Naive thymus-derived CD4-positive, alpha-beta T cell (primary cell): ENCODE measurements around the gene ATN1. TPM values are rescaled to one million over a fixed set of nuclear protein-coding genes. Genes with fewer than 3 reads are reported as not detected.
"Not testable (repeated sequence)": the region's sequence is repeated elsewhere in the genome, so short reads cannot be mapped to it uniquely, and the experiment has no call there.

Experiments used
- ATAC-seq: fragments of 150-1000 bp; cut with Tn5 transposase; 2 replicates; pipeline ENCODE4 v1.10.0; 2021; ENCODE audit warnings: mild to moderate bottlenecking, moderate library complexity
- CTCF ChIA-PET: fragments of 350-600 bp; sonication (Branson Sonifier 250); formaldehyde crosslinking; loops from one replicate; lab custom pipeline; 2021; ENCODE audit warnings: antibody characterized with exemption; lab: Charles Lee
- POLR2A ChIA-PET: fragments of 350-600 bp; sonication (Branson Sonifier 250); formaldehyde crosslinking; loops from one replicate; lab custom pipeline; 2021; ENCODE audit warnings: antibody characterized with exemption, inconsistent platforms; lab: Charles Lee
- DNase-seq, 9 donors: peaks; one replicate each; pipeline versions ENCODE4 v3.0.0 to v3.0.0-alpha.2; 2020 to 2022; ENCODE audit warnings: mixed read lengths in 1 of 9
- H3K27ac ChIP-seq: one replicate; pipeline ENCODE4 v1.7.0; 2013; ENCODE audit warnings: mild to moderate bottlenecking, low read depth, low read length, moderate library complexity
- H3K27me3 ChIP-seq, 2 donors: one replicate each; pipeline ENCODE4 v1.7.0; 2013; ENCODE audit warnings: low read length in 2 of 2, mild to moderate bottlenecking in 2 of 2, moderate library complexity in 2 of 2; ENCODE audit not compliant: control insufficient read depth in 2 of 2, insufficient read depth in 2 of 2
- H3K36me3 ChIP-seq, 3 experiments: 1 replicate in 2 of 3; 2 replicates in 1 of 3; pipeline ENCODE4 v1.7.0; 2013; ENCODE audit warnings: low read length in 3 of 3, mild to moderate bottlenecking in 3 of 3, moderate library complexity in 1 of 3; ENCODE audit not compliant: insufficient read depth in 3 of 3, control insufficient read depth in 2 of 3
- H3K4me1 ChIP-seq, 2 donors: one replicate each; pipeline ENCODE4 v1.7.0; 2013; ENCODE audit warnings: low read length in 2 of 2, mild to moderate bottlenecking in 2 of 2, moderate library complexity in 1 of 2; ENCODE audit not compliant: control insufficient read depth in 2 of 2, insufficient read depth in 2 of 2
- H3K4me3 ChIP-seq: 2 replicates; pipeline ENCODE4 v1.7.0; 2013; ENCODE audit warnings: mild to moderate bottlenecking, low read length
- H3K9me3 ChIP-seq, 3 experiments: 1 replicate in 2 of 3; 2 replicates in 1 of 3; pipeline ENCODE4 v1.7.0; 2013; ENCODE audit warnings: low read length in 3 of 3; ENCODE audit not compliant: control insufficient read depth in 2 of 3
- H3K27ac Mint-ChIP-seq, 9 donors: one replicate each; pipeline ENCODE4 v1.8.0; 2020 to 2022; ENCODE audit warnings: mixed read lengths in 9 of 9, mild to moderate bottlenecking in 8 of 9, moderate library complexity in 5 of 9, inconsistent platforms in 2 of 9
- H3K27me3 Mint-ChIP-seq, 5 donors: one replicate each; pipeline ENCODE4 v1.8.0; 2021 to 2022; ENCODE audit warnings: mixed read lengths in 5 of 5, mild to moderate bottlenecking in 1 of 5
- H3K36me3 Mint-ChIP-seq, 5 donors: one replicate each; pipeline ENCODE4 v1.8.0; 2020 to 2022; ENCODE audit warnings: mixed read lengths in 5 of 5, mild to moderate bottlenecking in 3 of 5, inconsistent platforms in 1 of 5
- H3K4me1 Mint-ChIP-seq, 7 donors: one replicate each; pipeline ENCODE4 v1.8.0; 2020 to 2022; ENCODE audit warnings: mixed read lengths in 7 of 7, mild to moderate bottlenecking in 3 of 7, inconsistent platforms in 1 of 7
- H3K4me3 Mint-ChIP-seq, 10 donors: one replicate each; pipeline ENCODE4 v1.8.0; 2020 to 2022; ENCODE audit warnings: mild to moderate bottlenecking in 10 of 10, mixed read lengths in 10 of 10, moderate library complexity in 6 of 10, inconsistent platforms in 2 of 10
- H3K9me3 Mint-ChIP-seq, 11 donors: one replicate each; pipeline ENCODE4 v1.8.0; 2020 to 2022; ENCODE audit warnings: mixed read lengths in 11 of 11, mild to moderate bottlenecking in 4 of 11, inconsistent platforms in 1 of 11, moderate library complexity in 1 of 11
- intact Hi-C, 2 donors: fragments of 100-400 bp; cut with micrococcal nuclease; formaldehyde crosslinking; loops; one replicate each; pipeline ENCODE4 v1.15.1; 2023
- polyA plus RNA-seq, 2 donors: library from polyadenylated mRNA; unstranded; fragments of 300-500 nt; fragmentation: Illumina TruSeq; gene quantifications; one replicate each; pipeline ENCODE4 v1.2.3, GENCODE V29; 2021
- total RNA-seq, 6 experiments: library from RNA in 5 of 6; stranded (reverse) in 5 of 6; gene quantifications; 1 replicate in 5 of 6; 2 replicates in 1 of 6; pipeline ENCODE4 v1.2.3 and lab custom pipeline; 2021 to 2026

The ATN1 gene
- total RNA-seq (10 to 100 TPM; 29.5 to 42.2 (median 34.4) TPM), polyA plus RNA-seq (1 to 10 TPM in 1 of 2 donors, under 1 TPM in 1; 0.95 to 2.0 TPM), total RNA-seq (lab: John Stamatoyannopoulos, UW) (13.2 reads per million, percentile 41 among the genes with 10 or more reads in this experiment)

DNA sequence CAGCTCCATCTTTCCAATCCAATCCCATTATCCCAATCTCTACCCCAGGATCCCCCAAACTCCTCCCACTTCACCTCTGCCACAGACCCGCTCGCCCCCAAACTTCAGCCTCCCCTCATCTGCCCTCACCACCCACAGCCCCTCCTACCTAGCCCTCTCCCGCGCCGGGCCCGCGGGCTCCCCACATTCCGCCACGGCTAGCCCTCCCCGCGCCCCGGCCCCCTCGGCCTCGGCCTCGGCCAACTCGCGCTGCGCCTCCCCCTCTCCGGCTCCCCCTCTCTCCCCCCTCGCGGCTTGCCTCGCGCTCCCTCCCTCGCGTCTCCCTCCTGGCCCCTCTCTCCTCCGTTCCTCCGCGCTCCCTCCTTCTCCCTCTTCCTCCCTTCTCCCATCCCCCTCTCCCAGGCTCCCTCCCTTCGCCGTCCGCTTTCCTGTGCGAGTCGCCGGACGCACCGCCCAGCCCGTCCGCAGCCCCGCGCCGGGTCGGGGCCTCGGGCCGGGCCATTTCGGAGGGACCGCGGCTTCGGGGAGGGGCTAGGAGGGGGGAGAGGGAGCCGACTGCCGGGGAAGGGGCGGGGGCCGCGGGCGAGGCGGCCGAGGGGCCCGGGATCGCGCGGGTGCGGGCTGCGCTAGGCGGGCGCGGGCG is at the start of gene ATN1:
Gene ATN1 (plus strand): TSS at position 581 of the 643 bp plus-strand sequence. CDS start 6,043 bp downstream, outside the sequence.
- Mint-ChIP-seq H3K27ac (peak within 1 kb of the TSS; percentile 88 to 98 (median 95)), H3K27me3 (no peaks in the 10 kb centered on the region), H3K4me1 (peaks cover 38 to 69% (median 56%) of the 10 kb centered on the region in 7 donors), H3K36me3 (peaks cover 0 to 8% (median 0%) of the 10 kb centered on the region in 5 donors), H3K9me3 (no peaks in the 10 kb centered on the region), H3K4me3 (peak within 1 kb of the TSS; percentile 85 to 99 (median 92))
- Histone ChIP-seq H3K36me3 (peaks cover 0 to 16% (median 0%) of the 10 kb centered on the region in 3 experiments), H3K27ac (peak within 1 kb of the TSS; percentile 86), H3K9me3 (no peaks in the 10 kb centered on the region), H3K4me3 (peak within 1 kb of the TSS; percentile 64), H3K27me3 (no peaks in the 10 kb centered on the region), H3K4me1 (peaks cover 16 to 37% of the 10 kb centered on the region in 2 donors)
- CTCF ChIA-PET: interaction anchor here (1.0 to 4.4 kb wide), 5 partner anchors 8 to 180 kb away, joined by 3 to 47 read pairs (median 8); no protein-coding TSS in a partner anchor
- DNase-seq (peak in 5 of 9 donors; percentile 41 to 66 (median 43)), ATAC-seq (peak; percentile 35)
- POLR2A ChIA-PET: interaction anchor here (0.6 to 23.3 kb wide), 12 partner anchors 10 to 232 kb away, joined by 3 to 367 read pairs (median 4); partner anchors contain the start of genes C12orf57, ENO2, PTPN6 and RNU7-1
- intact Hi-C loops: no loop called here

DNA sequence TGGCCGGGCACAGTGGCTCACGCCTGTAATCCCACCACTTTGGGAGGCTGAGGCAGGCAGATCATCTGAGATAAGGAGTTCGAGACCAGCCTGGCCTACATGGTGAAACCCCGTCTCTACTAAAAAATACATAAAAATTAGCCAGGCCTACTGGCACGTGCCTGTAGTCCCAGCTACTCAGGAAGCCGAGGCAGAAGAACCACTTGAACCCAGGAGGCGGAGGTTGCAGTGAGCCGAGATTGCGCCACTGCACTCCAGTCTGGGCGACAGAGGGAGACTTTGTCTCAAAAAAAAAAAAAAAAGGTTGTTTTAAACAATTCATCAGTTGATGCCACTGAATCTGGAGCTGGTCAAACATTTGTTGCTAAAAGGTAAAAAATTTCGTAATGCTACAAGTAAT is 47.9 kb upstream of the ATN1 start:
- H3K4me3 Mint-ChIP-seq, H3K9me3 ChIP-seq, H3K27ac Mint-ChIP-seq, DNase-seq, H3K27me3 Mint-ChIP-seq, H3K4me1 Mint-ChIP-seq, H3K27me3 ChIP-seq, H3K4me3 ChIP-seq, H3K27ac ChIP-seq, H3K9me3 Mint-ChIP-seq, H3K4me1 ChIP-seq, ATAC-seq, intact Hi-C loops: not testable (repeated sequence)
- H3K36me3 ChIP-seq: peaks cover 0 to 12% (median 0%) of the 10 kb centered on the region in 3 experiments
- POLR2A ChIA-PET: interaction anchor here (0.7 kb wide), 1 partner anchor 34 kb away, joined by 8 read pairs; no protein-coding TSS in a partner anchor
- CTCF ChIA-PET: interaction anchor here (0.6 kb wide), 2 partner anchors 225 to 228 kb away, joined by 3 read pairs; no protein-coding TSS in a partner anchor
- peaks cover 0 to 14% (median 4%) of the 10 kb centered on the region in 5 donors for H3K36me3 Mint-ChIP-seq

- no peak for DNase-seq
- no peak overlapping the region for H3K4me3 Mint-ChIP-seq
- intact Hi-C loops: no loop called here
- peaks cover 0 to 14% (median 0%) of the 10 kb centered on the region in 3 experiments for H3K36me3 ChIP-seq
- H3K9me3 ChIP-seq: no peaks in the 10 kb centered on the region
- ChIA-PET POLR2A (no interaction called here), CTCF (no interaction called here)
- no peaks in the 10 kb centered on the region for H3K27me3 Mint-ChIP-seq
- H3K36me3 Mint-ChIP-seq: peaks cover 0 to 8% (median 7%) of the 10 kb centered on the region in 5 donors
- no peaks in the 10 kb centered on the region for H3K4me1 ChIP-seq
- H3K27ac Mint-ChIP-seq: no peak overlapping the region
- no peaks in the 10 kb centered on the region for H3K27me3 ChIP-seq
- no peak overlapping the region for H3K4me3 ChIP-seq
- H3K9me3 Mint-ChIP-seq: no peaks in the 10 kb centered on the region
- H3K27ac ChIP-seq: no peak overlapping the region
- ATAC-seq: no peak
- H3K4me1 Mint-ChIP-seq: peaks cover 0 to under 1% (median 0%) of the 10 kb centered on the region in 7 donors
These were observed 44.5 kb upstream of the ATN1 start for GRCh38 chr12:6883252-6883651.

DNA sequence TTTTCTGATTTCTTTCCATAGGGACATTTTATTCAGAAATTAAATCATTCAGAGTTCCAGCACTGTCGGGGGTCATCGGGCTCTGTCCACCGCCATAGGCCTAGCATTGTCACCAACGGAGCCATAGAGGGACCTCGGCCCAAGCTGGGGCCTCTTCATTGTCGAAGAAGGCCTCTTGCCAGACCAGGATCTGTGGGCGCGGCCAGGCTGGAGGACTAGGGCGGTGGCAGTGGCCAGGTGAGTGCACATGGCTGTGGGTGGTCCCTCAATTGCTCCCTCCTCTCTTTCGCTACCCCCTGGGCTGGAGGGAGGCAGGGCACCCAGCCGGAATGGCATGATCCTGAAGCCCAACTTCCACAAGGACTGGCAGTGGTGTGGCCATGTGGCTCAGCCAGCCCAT is 44.1 kb upstream of the ATN1 start:
- Mint-ChIP-seq H3K36me3 (peaks cover 0 to 10% (median 7%) of the 10 kb centered on the region in 5 donors), H3K27me3 (no peaks in the 10 kb centered on the region), H3K27ac (no peak overlapping the region), H3K9me3 (no peaks in the 10 kb centered on the region), H3K4me3 (no peak overlapping the region), H3K4me1 (peaks cover 0 to 3% (median 0%) of the 10 kb centered on the region in 7 donors)
- Histone ChIP-seq H3K36me3 (peaks cover 0 to 14% (median 0%) of the 10 kb centered on the region in 3 experiments), H3K27ac (no peak overlapping the region), H3K4me3 (no peak overlapping the region), H3K9me3 (no peaks in the 10 kb centered on the region), H3K27me3 (no peaks in the 10 kb centered on the region), H3K4me1 (no peaks in the 10 kb centered on the region)
- intact Hi-C loops: no loop called here
- DNase-seq: no peak
- POLR2A ChIA-PET: no interaction called here
- CTCF ChIA-PET: interaction anchor here (2.2 kb wide), 1 partner anchor 11 kb away, joined by 7 read pairs; the partner anchor contains the start of gene SPSB2
- ATAC-seq: no peak

GRCh38 chr12:6884539-6884938 is 43.2 kb upstream of the ATN1 start:
- no peaks in the 10 kb centered on the region for H3K9me3 ChIP-seq
- Mint-ChIP-seq H3K4me1 (peaks cover 0 to 3% (median 0%) of the 10 kb centered on the region in 7 donors), H3K4me3 (no peak overlapping the region), H3K36me3 (peaks cover 0 to 8% (median 7%) of the 10 kb centered on the region in 5 donors), H3K27me3 (no peaks in the 10 kb centered on the region), H3K27ac (no peak overlapping the region), H3K9me3 (no peaks in the 10 kb centered on the region)
- POLR2A ChIA-PET: no interaction called here
- no peak overlapping the region for H3K4me3 ChIP-seq
- intact Hi-C loops: no loop called here
- ATAC-seq (no peak), DNase-seq (no peak)
- H3K36me3 ChIP-seq: peaks cover 0 to 14% (median 0%) of the 10 kb centered on the region in 3 experiments
- H3K27ac ChIP-seq: no peak overlapping the region
- CTCF ChIA-PET: interaction anchor here (2.2 kb wide), 1 partner anchor 12 kb away, joined by 7 read pairs; the partner anchor contains the start of gene SPSB2
- no peaks in the 10 kb centered on the region for H3K4me1 ChIP-seq
- no peaks in the 10 kb centered on the region for H3K27me3 ChIP-seq

DNA sequence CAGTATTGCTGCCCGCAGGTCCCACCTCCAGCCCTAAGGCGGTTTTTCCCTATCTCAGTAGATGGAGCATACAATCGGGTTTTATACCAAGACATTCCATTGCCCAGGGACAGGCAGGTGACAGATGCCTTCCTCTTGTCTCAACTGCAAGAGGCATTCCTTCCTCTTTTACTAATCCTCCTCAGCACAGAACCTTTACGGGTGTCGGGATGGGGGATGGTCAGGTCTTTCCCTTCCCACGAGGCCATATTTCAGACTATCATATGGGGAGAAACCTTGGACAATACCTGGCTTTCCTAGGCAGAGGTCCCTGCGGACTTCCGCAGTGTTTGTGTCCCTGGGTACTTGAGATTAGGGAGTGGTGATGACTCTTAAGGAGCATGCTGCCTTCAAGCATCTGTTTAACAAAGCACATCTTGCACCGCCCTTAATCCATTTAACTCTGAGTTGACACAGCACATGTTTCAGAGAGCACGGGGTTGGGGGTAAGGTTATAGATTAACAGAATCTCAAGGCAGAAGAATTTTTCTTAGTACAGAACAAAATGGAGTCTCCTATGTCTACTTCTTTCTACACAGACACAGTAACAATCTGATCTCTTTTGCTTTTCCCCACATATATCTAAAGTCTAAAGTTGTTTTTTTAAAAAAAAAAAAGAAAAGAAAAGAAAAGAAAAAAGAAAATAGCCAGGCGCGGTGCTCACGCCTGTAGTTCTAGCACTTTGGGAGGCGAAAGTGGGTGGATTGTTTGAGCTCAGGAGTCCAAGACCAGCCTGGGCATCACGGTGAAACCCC is 41.4 kb upstream of the ATN1 start:
- ATAC-seq, H3K4me3 Mint-ChIP-seq, H3K4me1 ChIP-seq, H3K4me3 ChIP-seq, DNase-seq, H3K9me3 Mint-ChIP-seq, H3K9me3 ChIP-seq, H3K27me3 ChIP-seq, H3K27ac ChIP-seq, intact Hi-C loops, H3K27me3 Mint-ChIP-seq, H3K36me3 Mint-ChIP-seq: not testable (repeated sequence)
- H3K36me3 ChIP-seq: peaks cover 0 to 14% (median 0%) of the 10 kb centered on the region in 3 experiments
- Mint-ChIP-seq H3K27ac (peak overlapping the region in 1 of 9 donors; percentile 30), H3K4me1 (peaks cover 0 to 17% (median 8%) of the 10 kb centered on the region in 7 donors)
- ChIA-PET POLR2A (interaction anchor here (0.7 kb wide), 1 partner anchor 177 kb away, joined by 3 read pairs; no protein-coding TSS in a partner anchor), CTCF (interaction anchor here (2.2 kb wide), 1 partner anchor 14 kb away, joined by 7 read pairs; the partner anchor contains the start of gene SPSB2)
